HG03442 (cell line): ENCODE data around the gene SYK.

Source experiments
- ATAC-seq: cut with Tn5 transposase; IDR thresholded peaks from one replicate; pipeline ENCODE4 v1.9.1; 2021; ENCODE audit warnings: mild to moderate bottlenecking, moderate library complexity; ENCODE audit not compliant: unreplicated experiment

The SYK gene

GRCh38 chr9:90939351-90939750 lies 137.7 kb downstream of the SYK start:
- no peak for ATAC-seq

- no peak for ATAC-seq
These were observed 138.7 kb downstream of the SYK start for GRCh38 chr9:90940280-90940679.

GRCh38 chr9:90941661-90942060 lies 140.0 kb downstream of the SYK start:
- no peak for ATAC-seq

GRCh38 chr9:90942555-90942954 lies 140.9 kb downstream of the SYK start:
- peak; percentile 63 for ATAC-seq

- no peak for ATAC-seq
These were observed 141.7 kb downstream of the SYK start for GRCh38 chr9:90943341-90943740.

GRCh38 chr9:90945336-90945735 lies 143.7 kb downstream of the SYK start:
- ATAC-seq: no peak

- ATAC-seq: no peak
These were observed 145.4 kb downstream of the SYK start for GRCh38 chr9:90946982-90947381.
